HG03439 (cell line): ENCODE results near the gene FXYD5.
"Not testable (repeated sequence)": the region's sequence is repeated elsewhere in the genome, so short reads cannot be mapped to it uniquely, and the experiment has no call there.

Experiments used
- ATAC-seq: cut with Tn5 transposase; IDR thresholded peaks from one replicate; pipeline ENCODE4 v1.9.1; 2021; ENCODE audit warnings: mild to moderate bottlenecking, moderate library complexity; ENCODE audit not compliant: unreplicated experiment

Gene FXYD5

DNA sequence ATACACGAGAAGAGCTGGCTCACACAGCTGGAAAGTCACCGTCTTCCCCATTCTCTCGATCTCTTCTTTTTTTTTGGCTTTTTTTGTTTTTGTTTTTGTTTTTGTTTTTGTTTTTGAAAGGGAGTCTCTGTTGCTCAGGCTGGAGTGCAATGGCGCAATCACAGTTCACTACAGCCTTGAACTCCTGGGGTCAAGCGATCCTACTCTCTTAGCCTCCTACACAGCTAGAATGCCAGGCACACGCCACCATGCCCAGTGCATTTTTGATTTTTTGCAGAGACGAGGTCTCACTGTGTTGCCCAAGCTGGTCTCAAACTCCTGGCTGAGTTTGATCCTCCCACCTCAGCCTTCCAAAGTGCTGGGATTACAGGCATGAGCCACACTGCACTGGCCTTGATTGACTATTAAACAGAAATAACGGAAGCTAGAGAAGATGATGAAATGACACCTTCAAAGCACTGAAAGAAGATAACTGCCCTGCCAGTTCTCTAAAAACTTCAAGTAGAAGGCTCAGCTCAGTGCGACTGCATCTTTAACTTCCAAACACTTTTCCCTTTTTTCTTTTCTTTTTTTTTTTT is 34.9 kb upstream of the FXYD5 start:
- no peak for ATAC-seq

GRCh38 chr19:35120492-35120891 is 34.0 kb upstream of the FXYD5 start:
- no peak for ATAC-seq

GRCh38 chr19:35120898-35121297 is 33.6 kb upstream of the FXYD5 start:
- no peak for ATAC-seq

DNA sequence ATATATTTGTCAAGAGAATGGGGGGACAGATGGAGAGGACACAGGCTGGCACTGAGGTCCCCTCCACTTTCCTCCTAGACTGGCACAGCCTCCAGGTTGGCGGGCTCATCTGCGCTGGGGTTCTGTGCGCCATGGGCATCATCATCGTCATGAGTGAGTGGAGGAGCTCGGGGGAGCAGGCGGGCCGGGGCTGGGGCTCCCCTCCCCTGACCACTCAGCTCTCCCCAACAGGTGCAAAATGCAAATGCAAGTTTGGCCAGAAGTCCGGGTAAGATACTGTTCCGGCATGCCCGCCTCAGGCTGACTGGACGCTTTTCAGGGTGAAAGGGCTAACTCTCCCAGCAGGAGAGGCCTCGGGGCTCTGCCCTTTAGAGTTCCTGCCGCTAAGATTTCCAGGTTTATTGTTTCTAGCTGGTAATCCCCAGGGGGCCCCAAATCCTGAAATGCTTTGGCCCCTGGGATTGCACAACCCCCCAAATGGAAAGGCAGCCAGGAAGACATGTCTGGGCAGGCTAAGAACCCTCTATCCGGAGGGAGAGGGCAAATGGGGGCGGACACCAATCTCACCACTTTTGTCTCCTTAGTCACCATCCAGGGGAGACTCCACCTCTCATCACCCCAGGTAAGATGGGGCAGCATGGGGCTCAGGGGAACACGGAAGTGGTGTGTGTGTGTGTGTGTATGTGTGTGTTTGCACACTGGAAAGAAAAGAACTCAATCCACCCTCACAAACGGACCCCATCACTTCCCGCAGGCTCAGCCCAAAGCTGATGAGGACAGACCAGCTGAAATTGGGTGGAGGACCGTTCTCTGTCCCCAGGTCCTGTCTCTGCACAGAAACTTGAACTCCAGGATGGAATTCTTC is 31.6 kb upstream of the FXYD5 start:
- no peak for ATAC-seq

DNA sequence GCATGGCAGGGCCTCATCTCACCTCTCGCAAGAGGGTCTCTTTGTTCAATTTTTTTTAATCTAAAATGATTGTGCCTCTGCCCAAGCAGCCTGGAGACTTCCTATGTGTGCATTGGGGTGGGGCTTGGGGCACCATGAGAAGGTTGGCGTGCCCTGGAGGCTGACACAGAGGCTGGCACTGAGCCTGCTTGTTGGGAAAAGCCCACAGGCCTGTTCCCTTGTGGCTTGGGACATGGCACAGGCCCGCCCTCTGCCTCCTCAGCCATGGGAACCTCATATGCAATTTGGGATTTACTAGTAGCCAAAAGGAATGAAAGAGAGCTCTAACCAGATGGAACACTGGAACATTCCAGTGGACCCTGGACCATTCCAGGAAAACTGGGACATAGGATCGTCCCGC is 31.0 kb upstream of the FXYD5 start:
- no peak for ATAC-seq

DNA sequence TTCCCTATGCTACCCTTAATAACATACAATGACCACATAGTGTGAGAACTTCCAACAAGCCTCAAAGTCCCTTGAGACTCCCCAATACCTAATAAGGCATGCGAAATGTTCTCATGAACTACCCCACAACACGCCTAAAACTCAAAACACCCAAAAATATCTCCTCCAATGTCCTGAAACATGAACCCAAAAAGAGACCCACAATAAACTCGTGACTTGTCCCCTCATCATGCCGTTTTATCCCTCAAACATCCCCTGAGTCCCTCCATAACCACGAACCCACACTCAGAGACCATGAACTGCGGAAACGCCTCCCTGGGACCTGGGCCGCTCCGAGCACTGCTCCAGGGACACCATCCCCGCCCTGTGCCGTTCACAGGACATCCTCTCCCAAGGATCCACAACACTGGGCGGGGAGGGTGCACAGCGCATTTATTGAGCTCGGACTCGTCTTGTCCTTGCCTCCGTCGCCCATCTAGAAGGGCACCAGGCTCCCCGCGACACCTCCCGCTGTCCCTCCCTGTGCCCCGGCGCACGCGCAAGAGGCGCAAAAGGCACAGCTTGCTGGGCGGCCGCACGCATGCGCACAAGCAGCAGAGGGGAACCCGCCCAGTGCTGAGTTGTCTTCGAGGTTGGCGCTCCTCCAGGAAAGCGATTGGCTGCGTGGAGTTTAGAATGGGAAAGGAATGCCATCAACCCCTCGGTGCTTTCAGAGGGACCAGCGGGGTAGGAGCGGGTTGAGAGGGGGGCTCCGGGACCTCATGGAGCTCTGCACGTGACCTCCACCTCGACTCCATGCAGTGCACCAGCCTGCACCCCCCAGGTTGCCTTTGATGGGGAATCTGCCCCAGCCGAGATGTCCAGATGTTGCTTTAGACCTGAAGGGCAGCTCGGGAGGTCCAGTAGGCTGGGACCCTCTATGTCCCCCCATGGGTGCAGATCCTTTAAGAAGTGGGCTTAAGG is 30.2 kb upstream of the FXYD5 start:
- ATAC-seq: peak; percentile 62

- ATAC-seq: no peak
Measured at GRCh38 chr19:35125270-35125717, 29.2 kb upstream of the FXYD5 start.

- ATAC-seq: no peak
Measured at GRCh38 chr19:35125749-35126623, 28.5 kb upstream of the FXYD5 start.

GRCh38 chr19:35126624-35126959 is 27.9 kb upstream of the FXYD5 start:
- ATAC-seq: no peak

- no peak for ATAC-seq
Measured at GRCh38 chr19:35127871-35128270, 26.7 kb upstream of the FXYD5 start.

- ATAC-seq: no peak
Measured at GRCh38 chr19:35128398-35129057, 26.0 kb upstream of the FXYD5 start.

GRCh38 chr19:35129724-35130274 is 24.7 kb upstream of the FXYD5 start:
- ATAC-seq: not testable (repeated sequence)

GRCh38 chr19:35130761-35131720 is 23.5 kb upstream of the FXYD5 start:
- ATAC-seq: no peak

GRCh38 chr19:35132254-35132653 is 22.3 kb upstream of the FXYD5 start:
- ATAC-seq: no peak

DNA sequence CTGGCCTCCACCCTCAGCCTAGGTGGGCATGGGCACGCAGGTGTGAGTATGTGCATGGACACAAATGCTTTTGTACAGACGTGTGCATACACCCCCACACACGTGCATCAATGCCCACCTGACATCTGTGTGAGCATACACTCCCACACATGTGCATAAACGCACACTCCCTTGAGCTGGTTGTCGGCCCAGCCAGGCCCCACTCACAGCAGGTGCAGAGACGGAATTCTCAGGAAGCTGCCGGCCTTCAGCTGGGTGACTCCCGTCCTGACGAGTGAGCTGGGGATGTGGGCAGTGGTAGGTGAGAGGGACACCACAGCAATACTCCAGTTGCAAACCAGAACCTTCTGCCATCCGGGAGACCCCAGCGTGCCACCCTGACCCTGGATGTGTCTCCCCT is 20.7 kb upstream of the FXYD5 start:
- no peak for ATAC-seq

DNA sequence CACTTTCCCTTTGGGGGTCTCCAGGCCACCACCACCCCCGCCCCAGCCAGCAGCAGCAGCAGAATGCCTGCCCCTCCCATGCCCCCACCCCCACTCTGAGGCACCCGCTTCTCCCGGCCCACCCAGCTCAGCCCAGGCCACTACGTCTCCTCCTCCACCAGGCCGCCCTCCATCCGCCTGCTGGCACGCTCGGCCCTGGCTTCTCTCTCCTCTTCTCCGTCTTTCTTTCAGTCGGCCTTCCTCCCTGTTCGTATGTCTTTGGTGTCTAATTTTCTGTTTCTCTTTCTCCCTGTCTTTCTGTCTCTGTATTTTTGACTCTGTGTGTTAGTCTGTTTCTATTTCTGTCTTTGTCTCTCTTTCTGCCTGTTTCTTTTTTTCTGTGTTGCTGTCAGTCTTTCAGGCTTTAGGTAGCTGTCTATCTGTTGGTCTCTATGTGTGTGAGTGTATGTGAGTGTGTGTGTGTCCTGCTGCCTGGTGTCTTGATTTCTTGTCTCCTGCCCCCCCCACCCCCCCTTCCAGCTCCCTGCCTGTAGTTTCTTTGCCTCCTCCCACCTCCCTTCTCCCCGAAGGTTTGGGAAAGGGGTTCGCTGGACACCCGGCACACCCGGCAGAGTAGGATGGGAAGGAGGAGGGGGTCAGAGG is 19.8 kb upstream of the FXYD5 start, which contains the start of gene LGI4:
Gene LGI4, minus strand, starts transcription at position 459 of the 642 bp plus-strand sequence. Its CDS starts 379 bp downstream, at position 80.
- ATAC-seq: no peak

DNA sequence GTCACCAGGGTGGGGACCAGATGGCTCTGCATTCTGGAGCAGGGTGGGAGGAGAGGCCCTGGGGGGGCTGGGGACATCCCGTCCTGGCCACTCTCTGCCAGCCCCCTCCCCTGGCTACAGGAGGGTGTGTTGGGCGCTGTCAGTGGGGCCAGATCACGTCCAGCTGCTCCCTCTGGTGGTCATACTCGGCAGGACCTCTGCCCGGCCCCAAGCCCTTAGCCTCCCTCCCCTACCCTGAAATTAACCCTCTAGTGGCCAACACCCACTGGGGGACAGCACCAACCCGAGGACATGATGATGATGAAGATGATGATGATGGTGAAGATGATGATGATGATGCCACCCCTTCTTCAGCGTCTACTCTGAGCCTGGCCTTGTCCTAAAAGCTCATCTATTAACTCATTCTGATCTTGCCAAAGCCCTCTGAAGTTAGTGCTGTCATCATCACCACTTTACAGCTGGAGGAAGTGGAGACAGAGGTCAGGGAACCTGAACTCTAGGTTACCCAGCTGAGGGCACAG is 19.1 kb upstream of the FXYD5 start:
- peak; percentile 53 for ATAC-seq

- no peak for ATAC-seq
Measured at GRCh38 chr19:35136231-35136630, 18.3 kb upstream of the FXYD5 start.
